Brain microvascular endothelial cell (primary cell): ENCODE data around the gene BLCAP.

Source experiments
- DNase-seq: peaks from one replicate; pipeline ENCODE4 v3.0.0-alpha.2; 2020
- H3K27ac ChIP-seq: fragments of 250-450 bp; sonication (Bioruptor Pico); 2 replicates; pipeline ENCODE4 v1.5.1; 2020; ENCODE audit warnings: mild to moderate bottlenecking, moderate library complexity
- H3K27me3 ChIP-seq: fragments of 250-450 bp; sonication (Bioruptor Pico); replicated peaks from 2 replicates; pipeline ENCODE4 v1.5.1; 2020; ENCODE audit warnings: mild to moderate bottlenecking
- H3K36me3 ChIP-seq: fragments of 250-450 bp; sonication (Bioruptor Pico); replicated peaks from 2 replicates; pipeline ENCODE4 v1.5.1; 2020; ENCODE audit warnings: mild to moderate bottlenecking
- H3K4me3 ChIP-seq: 2 replicates; pipeline ENCODE4 v1.5.1; 2011; ENCODE audit warnings: low read depth, mild to moderate bottlenecking, control low read depth, low read length, moderate library complexity
- in situ Hi-C: cut with HindIII; loops from 2 replicates; pipeline ENCODE4 v1.10.0; 2017; ENCODE audit warnings: low sequenced_read_pairs, low pct_ligation_motif_present
- TF ChIP-seq, protein P1 (sequence below): IDR thresholded peaks from 2 replicates; pipeline ENCODE4 v1.5.1; 2011; ENCODE audit warnings: low read depth, mild to moderate bottlenecking, moderate library complexity, low read length, control low read depth, inconsistent platforms; ENCODE audit errors: missing control alignments

BLCAP gene

DNA sequence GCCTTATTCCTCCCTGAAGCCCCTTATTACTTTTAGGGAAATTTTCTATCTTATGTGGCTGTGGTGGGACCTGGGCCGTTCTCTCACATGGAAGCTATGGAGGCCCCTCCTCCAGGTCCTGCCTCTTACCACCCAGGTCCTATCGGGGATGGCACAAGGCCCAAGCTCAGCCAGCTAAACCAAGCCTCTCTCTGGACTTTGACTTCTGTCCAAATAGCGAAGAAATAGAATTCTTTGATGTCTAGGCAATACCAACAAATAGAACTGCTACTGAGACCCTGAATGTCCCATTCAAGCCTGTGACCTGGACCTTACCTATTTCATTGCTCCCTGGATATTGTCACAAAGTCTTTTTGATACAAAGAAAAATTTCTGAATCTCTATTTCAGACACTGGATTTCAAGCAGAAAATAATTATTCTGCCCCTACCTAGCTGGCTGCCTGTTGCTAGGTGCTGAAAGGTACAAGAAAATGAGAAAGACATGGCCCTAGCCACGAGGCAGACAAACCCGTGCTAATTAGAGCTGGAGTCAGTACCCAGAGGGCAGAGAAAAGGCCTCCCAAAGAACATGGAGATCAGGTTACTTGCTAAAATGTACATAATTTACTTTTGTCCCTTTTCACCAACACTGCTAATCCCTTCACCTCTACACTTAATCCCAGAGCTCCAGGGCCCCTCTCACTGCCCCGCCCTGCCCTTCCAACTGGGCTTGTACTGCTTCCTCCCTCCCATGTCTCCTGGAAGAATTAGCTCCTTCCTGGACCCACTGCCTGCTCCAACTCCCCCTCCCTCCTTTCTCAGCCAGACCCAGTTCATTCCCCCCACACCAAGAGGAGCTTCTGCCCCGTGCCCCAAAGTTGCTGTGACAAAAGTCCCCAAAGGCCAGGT lies 22.2 kb downstream of the BLCAP start:
- peaks cover 6% of the 10 kb centered on the region for H3K36me3 ChIP-seq
- no peak overlapping the region for H3K27ac ChIP-seq
- TF ChIP-seq, protein P1, sequence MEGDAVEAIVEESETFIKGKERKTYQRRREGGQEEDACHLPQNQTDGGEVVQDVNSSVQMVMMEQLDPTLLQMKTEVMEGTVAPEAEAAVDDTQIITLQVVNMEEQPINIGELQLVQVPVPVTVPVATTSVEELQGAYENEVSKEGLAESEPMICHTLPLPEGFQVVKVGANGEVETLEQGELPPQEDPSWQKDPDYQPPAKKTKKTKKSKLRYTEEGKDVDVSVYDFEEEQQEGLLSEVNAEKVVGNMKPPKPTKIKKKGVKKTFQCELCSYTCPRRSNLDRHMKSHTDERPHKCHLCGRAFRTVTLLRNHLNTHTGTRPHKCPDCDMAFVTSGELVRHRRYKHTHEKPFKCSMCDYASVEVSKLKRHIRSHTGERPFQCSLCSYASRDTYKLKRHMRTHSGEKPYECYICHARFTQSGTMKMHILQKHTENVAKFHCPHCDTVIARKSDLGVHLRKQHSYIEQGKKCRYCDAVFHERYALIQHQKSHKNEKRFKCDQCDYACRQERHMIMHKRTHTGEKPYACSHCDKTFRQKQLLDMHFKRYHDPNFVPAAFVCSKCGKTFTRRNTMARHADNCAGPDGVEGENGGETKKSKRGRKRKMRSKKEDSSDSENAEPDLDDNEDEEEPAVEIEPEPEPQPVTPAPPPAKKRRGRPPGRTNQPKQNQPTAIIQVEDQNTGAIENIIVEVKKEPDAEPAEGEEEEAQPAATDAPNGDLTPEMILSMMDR = no peak
- no peak overlapping the region for H3K4me3 ChIP-seq
- no peak for DNase-seq
- no peaks in the 10 kb centered on the region for H3K27me3 ChIP-seq
- in situ Hi-C loops = no loop called here

DNA sequence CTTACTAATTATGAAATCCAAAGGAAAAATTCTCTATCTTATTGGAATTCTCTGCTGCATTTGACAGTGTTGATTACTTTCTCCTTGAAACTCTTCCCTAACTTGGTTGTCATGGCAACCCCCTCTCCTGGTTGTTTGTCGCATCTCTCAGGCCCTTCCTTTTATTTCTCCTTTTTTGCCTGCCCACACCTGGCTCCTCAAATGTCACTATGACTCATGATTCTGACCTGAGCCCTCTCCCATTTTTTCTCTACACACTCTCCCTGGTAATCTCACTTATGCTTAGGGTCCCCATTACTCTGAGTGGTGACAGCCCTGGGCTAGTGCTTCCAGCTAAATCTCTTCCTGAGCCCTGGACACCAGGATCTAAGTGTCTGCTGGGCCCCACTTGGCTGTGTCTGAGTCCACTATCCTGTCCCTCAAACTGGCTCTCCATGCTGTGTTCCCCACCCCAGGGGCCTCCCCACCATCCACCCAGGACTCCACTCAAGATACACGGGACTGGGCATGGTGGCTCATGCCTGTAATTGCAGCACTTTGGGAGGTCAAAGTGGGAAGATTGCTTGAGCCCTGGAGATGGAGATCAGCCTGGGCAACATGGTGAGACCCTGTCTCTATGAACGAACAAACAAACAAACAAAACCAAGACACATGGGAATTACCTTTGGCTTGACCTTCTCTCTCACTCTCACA lies 23.1 kb downstream of the BLCAP start:
- H3K27me3 ChIP-seq = no peaks in the 10 kb centered on the region
- in situ Hi-C loops = no loop called here
- TF ChIP-seq, protein P1 = no peak
- no peak for DNase-seq
- no peak overlapping the region for H3K27ac ChIP-seq
- H3K36me3 ChIP-seq = peaks cover 6% of the 10 kb centered on the region
- no peak overlapping the region for H3K4me3 ChIP-seq

DNA sequence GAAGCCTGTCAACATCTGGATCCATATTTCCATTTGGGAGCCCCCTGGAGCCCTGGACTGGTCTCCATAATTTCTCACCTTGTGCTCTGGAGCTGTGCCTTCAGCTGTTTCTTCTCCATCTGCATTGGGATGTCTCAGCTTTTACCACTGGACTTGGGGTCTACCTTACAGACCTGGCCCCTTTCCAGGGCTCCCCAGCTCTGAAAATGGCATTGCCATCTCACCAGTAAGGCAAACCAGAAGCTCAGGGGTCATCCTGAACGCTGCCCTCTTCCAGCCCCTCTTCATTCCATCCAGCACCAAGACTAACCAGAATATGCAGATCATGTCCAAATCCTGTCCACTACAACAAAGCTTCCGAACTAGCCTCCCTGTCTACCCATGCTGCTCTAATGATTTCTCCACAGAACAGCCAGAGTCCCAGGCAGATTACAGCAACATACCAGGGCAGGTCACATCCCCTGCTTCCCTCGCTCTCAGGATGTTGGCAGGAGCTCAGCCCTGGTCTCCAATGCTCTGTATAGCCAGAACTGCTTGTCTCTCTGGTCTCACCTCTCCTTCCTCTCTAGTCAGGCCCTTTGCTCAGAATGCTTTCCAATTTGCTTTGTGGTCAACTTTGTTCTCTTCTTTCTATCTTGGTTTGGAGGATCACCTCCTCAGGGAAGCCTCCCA lies 24.3 kb downstream of the BLCAP start:
- in situ Hi-C loops = no loop called here
- H3K36me3 ChIP-seq = no peaks in the 10 kb centered on the region
- no peak overlapping the region for H3K4me3 ChIP-seq
- H3K27me3 ChIP-seq = no peaks in the 10 kb centered on the region
- TF ChIP-seq, protein P1 = no peak
- H3K27ac ChIP-seq = no peak overlapping the region
- no peak for DNase-seq

DNA sequence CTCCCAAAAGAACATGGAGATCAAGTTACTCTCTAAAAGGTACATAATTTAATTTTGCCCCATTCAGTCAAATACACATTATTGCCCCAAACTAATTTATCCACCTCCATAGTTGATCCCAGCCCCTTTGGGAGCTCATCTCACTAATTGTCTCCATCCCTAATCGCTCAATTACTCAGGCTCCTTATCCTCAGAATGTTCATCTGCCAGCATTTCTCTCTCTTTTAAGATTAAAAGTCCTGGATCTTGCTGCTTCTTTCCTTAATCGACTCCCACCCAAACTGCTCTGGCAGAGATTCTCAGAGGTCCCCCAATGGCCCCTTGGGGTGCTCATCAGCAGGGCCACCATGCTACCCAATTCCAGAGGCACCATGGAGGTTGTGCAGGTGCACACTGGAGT lies 25.0 kb downstream of the BLCAP start:
- no peaks in the 10 kb centered on the region for H3K27me3 ChIP-seq
- no peak overlapping the region for H3K4me3 ChIP-seq
- no peak overlapping the region for H3K27ac ChIP-seq
- H3K36me3 ChIP-seq = no peaks in the 10 kb centered on the region
- in situ Hi-C loops = no loop called here
- TF ChIP-seq, protein P1 = no peak
- no peak for DNase-seq

GRCh38 chr20:37501940-37502339 lies 25.7 kb downstream of the BLCAP start:
- no peak for DNase-seq
- Histone ChIP-seq H3K4me3 (no peak overlapping the region), H3K27me3 (no peaks in the 10 kb centered on the region), H3K36me3 (no peaks in the 10 kb centered on the region), H3K27ac (no peak overlapping the region)
- in situ Hi-C loops = no loop called here
- TF ChIP-seq, protein P1 = peak; percentile 3
